ENCODE data around the gene IRGQ. TPM values are rescaled to one million over a fixed set of nuclear protein-coding genes. Genes with fewer than 3 reads are reported as not detected.

IRGQ gene
- total RNA-seq, 4 donors from 2014 or later: 10.7 to 28.8 (median 18.5) TPM

- Histone ChIP-seq H3K27me3 (no peaks in the 10 kb centered on the region), H3K4me1 (peaks cover 0 to 3% (median 0%) of the 10 kb centered on the region in 4 donors), H3K27ac (no peak overlapping the region), H3K36me3 (no peaks in the 10 kb centered on the region), H3K9me3 (no peaks in the 10 kb centered on the region), H3K4me3 (no peak overlapping the region)
- no peak for TF ChIP-seq POLR2A (IDR thresholded peaks at IDR 0.05)
- TF ChIP-seq, protein P1, sequence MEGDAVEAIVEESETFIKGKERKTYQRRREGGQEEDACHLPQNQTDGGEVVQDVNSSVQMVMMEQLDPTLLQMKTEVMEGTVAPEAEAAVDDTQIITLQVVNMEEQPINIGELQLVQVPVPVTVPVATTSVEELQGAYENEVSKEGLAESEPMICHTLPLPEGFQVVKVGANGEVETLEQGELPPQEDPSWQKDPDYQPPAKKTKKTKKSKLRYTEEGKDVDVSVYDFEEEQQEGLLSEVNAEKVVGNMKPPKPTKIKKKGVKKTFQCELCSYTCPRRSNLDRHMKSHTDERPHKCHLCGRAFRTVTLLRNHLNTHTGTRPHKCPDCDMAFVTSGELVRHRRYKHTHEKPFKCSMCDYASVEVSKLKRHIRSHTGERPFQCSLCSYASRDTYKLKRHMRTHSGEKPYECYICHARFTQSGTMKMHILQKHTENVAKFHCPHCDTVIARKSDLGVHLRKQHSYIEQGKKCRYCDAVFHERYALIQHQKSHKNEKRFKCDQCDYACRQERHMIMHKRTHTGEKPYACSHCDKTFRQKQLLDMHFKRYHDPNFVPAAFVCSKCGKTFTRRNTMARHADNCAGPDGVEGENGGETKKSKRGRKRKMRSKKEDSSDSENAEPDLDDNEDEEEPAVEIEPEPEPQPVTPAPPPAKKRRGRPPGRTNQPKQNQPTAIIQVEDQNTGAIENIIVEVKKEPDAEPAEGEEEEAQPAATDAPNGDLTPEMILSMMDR (IDR thresholded peaks at IDR 0.05): no peak
- no peak for DNase-seq
Observed at GRCh38 chr19:43623889-43624670, 28.1 kb upstream of the IRGQ start.

GRCh38 chr19:43622956-43623355 is 27.0 kb upstream of the IRGQ start:
- no peaks in the 10 kb centered on the region for H3K9me3 ChIP-seq

GRCh38 chr19:43622070-43622469 is 26.1 kb upstream of the IRGQ start:
- Histone ChIP-seq H3K4me3 (no peak overlapping the region), H3K4me1 (peaks cover 0 to 4% (median 2%) of the 10 kb centered on the region in 4 donors), H3K36me3 (no peaks in the 10 kb centered on the region)

More at GRCh38 chr19:43622956-43623355, 27.0 kb upstream of the IRGQ start:
- Histone ChIP-seq H3K27ac (no peak overlapping the region), H3K36me3 (no peaks in the 10 kb centered on the region), H3K27me3 (no peaks in the 10 kb centered on the region), H3K4me3 (no peak overlapping the region), H3K4me1 (peaks cover 0 to 4% (median 2%) of the 10 kb centered on the region in 4 donors)
- no peak for TF ChIP-seq POLR2A (IDR thresholded peaks at IDR 0.05)
- TF ChIP-seq, protein P1 (IDR thresholded peaks at IDR 0.05): no peak
- DNase-seq: no peak

DNA sequence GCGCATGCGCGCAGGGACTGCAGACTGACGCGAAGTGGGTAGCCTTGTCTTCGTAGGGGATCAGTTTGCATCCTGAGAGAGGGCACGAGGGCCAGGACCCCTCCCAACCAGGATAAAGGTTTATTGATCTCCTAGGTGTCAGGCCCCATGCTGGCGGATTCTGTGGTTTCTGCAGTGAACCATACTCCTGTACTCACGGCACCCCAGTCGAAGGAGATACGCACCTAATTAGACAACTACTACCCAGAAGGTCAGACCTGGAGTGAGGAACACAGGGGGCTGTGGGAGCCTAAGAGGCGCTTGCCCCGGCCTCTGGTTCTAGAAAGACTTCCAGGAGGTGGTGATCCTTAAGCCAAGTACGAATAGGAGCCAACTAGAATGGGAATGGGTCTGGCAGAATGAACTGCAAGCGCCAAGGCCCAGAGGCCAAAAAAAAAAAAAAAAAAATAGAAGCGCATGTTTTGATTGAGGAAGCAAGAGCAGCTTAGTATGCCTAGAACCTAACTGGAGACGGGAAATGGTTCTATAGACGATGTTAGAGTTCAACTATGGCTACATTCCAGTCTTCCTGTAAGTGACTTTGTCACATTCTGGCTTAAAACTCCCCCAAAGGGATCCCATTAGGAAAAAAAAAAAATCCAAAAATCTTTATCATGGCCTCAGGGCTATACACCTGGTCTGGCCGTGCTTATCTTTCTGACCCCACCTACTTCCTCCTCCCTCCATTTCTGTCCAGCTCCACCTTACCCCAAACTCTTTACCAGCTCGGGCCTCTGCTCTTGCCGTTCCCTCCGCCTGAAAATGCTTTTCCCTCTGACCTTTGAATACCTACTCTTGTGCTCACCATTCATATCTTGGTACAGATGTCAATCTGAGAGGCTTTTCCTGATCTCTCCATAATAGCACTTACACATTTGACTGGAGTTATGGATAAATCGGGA is 24.4 kb upstream of the IRGQ start:
- Histone ChIP-seq H3K27ac (peak overlapping the region; percentile 84 to 95 (median 92)), H3K4me3 (peak overlapping the region; percentile 74 to 94 (median 82)), H3K9me3 (no peaks in the 10 kb centered on the region), H3K36me3 (no peaks in the 10 kb centered on the region), H3K27me3 (no peaks in the 10 kb centered on the region), H3K4me1 (peaks cover 0 to 4% (median 2%) of the 10 kb centered on the region in 4 donors)
- TF ChIP-seq, protein P1 (IDR thresholded peaks at IDR 0.05): no peak
- no peak for TF ChIP-seq POLR2A (IDR thresholded peaks at IDR 0.05)
- DNase-seq: no peak

More at GRCh38 chr19:43622070-43622469, 26.1 kb upstream of the IRGQ start:
- H3K27me3 ChIP-seq: no peaks in the 10 kb centered on the region
- no peak overlapping the region for H3K27ac ChIP-seq
- no peak for DNase-seq
- TF ChIP-seq, protein P1 (IDR thresholded peaks at IDR 0.05): no peak
- TF ChIP-seq POLR2A (IDR thresholded peaks at IDR 0.05): no peak
- H3K9me3 ChIP-seq: no peaks in the 10 kb centered on the region

DNA sequence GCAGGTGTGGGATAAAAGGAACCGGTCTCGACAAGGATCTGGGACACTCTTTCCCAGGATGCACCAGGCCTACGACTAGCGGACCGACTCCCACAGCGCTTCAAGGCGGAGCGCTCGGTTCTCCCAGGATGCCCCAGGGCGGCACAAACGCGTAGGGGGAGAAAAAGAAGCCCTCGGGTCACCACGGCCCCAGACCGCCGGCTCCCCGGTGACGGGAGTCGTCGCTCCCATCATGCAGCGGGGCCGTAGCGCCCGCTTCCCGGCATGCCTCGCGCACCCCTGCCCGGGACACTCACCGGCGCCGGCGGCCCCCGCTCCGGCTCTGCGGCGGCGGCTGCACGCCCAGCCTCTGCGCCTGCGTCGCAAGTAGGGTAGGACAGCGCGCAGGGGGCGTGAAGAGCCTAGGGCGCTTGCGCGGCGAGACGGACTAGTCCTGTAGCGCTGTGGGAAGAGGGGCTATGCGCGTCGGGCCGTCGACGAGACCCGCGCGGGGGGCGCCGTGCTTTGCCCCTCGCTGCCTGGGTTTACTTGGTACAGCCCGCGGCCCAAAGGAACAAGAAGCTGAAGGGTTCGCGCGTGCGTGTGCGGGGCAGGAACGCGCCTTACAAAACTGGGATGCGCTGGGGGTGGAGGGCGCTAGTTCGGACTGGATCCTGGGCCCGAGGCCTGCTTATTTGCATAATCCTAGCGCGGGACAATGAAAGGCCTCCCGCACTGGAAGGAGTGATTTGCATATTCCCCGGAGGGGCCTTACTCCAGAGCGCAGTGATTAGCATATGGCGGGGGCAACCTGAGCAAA is 23.5 kb upstream of the IRGQ start, which contains the start of gene ZNF428:
TSS of gene ZNF428 (minus strand) at position 368 of the 799 bp plus-strand sequence. CDS start 5,325 bp downstream, outside the sequence.
- DNase-seq: peak; percentile 89 to 94 (median 93)
- Histone ChIP-seq H3K4me3 (peak within 1 kb of the TSS; percentile 74 to 94 (median 82)), H3K27ac (peak within 1 kb of the TSS; percentile 84 to 95 (median 92)), H3K9me3 (no peaks in the 10 kb centered on the region), H3K4me1 (peaks cover 0 to 4% (median 2%) of the 10 kb centered on the region in 4 donors), H3K27me3 (no peaks in the 10 kb centered on the region), H3K36me3 (no peaks in the 10 kb centered on the region)
- TF ChIP-seq POLR2A (IDR thresholded peaks at IDR 0.05): peak; percentile 45 to 72
- TF ChIP-seq, protein P1 (IDR thresholded peaks at IDR 0.05): no peak

Data from Peyer's patch (tissue), 4 donors.